Superior temporal gyrus (tissue), 1 donor: Measurements from ENCODE around the gene NUDT6.
"Not testable (repeated sequence)": the region's sequence is repeated elsewhere in the genome, so short reads cannot be mapped to it uniquely, and the experiment has no call there.

Experiments
- DNase-seq: peaks from one replicate; pipeline ENCODE4 v3.0.0-alpha.2; 2016; ENCODE audit errors: extremely low spot score

NUDT6 gene, protein sequence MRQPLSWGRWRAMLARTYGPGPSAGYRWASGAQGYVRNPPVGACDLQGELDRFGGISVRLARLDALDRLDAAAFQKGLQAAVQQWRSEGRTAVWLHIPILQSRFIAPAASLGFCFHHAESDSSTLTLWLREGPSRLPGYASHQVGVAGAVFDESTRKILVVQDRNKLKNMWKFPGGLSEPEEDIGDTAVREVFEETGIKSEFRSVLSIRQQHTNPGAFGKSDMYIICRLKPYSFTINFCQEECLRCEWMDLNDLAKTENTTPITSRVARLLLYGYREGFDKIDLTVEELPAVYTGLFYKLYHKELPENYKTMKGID

DNA sequence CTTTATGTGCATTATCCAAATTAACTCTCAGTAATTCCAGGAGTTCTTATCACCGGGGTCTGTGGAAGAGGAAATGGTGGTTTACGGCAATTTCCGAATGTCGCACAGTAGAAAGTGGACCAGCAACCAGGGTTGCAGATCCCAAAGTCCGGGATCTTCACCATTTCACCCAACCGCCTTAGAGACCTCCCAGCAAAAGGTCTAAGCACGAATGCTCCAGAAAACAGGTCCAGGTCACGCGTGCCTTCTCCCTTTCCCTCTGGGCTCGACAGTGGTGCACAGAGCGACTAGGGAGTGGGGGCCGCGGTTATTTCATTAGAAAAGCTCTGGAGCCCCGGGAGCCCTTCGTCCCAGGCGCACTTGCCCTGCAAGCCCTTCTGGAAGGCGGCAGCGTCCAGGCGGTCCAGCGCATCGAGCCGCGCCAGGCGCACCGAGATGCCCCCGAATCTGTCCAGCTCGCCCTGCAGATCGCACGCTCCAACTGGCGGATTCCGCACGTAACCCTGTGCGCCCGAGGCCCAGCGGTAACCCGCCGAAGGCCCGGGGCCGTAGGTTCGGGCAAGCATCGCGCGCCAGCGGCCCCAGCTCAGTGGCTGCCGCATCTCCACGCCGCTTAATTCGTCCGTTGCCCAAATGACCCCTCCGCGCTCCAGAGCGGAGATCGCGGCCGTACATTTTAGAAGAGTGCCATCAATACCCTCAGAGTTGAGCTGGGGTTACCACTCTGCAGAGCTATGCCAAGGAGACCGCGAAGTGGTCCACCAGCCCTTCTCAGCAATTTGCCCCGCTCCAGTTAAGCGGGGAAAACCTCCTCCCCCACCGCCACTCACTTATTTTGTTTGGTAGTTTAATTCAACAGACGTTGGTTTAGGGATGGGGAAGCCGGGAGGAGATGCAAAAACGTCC is at the start of gene NUDT6:
NUDT6 (minus strand) TSS at position 627 of the 906 bp plus-strand sequence; CDS start at position 602, 25 bp downstream.
- peak; percentile 84 for DNase-seq

DNA sequence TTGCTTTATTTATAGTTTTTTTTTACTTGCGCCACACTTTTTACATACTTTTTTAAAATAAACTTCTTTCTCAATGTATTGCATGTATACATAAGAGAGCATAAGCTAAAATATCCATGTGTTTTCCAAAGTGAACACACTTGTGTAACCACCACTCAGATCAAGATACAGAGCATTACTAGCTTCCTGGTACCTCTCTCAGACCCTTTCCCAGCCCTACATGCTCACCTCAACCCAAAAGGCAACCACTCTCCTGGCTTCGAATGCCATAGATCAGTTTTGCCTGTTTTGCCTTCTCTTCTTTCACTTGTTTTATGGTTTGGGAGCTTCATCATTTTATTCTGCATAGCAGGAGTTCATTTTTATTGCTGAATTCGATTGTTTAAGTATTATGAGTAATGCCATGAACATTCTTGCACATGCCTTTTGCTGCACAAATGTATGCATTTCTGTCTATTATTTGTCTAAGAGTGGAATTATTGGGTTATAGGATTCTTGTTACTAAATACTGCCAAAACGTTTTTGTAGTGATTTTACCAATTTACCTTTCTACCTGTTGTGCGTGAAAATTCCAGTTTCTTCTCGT is 45.9 kb upstream of the NUDT6 start:
- no peak for DNase-seq

DNA sequence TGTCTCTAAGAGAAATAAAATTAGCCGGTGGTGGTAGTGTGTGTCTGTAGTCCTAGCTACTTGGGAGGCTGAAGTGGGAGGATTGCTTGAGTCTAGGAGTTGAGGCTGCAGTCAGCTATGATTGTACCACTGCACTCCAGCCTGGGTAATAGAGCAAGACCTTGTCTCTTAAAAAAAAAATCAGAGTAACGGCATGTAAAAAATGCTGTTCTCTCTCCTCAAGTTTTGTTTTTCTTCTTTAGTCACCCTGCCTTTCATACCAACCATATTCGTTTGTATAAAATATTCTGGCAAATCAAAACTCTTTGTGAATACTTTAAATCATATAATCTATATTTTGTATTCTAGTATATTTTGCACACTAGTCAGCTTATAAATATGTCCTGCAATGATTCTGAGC is 44.8 kb upstream of the NUDT6 start:
- DNase-seq, result no peak

DNA sequence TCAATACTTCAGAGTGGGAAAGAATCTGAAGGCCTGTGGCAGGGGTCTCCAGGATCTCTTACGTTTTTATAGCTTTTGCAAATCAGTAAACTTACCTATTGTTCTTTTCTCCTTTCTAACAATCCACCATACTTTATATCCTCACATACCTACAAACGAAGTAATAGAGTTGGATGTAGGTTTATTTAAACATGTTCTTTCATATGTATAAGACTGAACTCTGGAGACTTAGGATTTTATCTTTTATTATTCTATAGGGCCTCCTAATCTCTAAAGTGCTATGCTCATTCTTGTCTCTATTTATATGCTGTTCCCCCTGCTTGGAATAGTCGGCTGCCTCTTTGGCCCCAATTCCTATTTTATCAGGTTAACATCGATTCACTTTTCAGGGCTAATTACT is 43.8 kb upstream of the NUDT6 start:
- no peak for DNase-seq

DNA sequence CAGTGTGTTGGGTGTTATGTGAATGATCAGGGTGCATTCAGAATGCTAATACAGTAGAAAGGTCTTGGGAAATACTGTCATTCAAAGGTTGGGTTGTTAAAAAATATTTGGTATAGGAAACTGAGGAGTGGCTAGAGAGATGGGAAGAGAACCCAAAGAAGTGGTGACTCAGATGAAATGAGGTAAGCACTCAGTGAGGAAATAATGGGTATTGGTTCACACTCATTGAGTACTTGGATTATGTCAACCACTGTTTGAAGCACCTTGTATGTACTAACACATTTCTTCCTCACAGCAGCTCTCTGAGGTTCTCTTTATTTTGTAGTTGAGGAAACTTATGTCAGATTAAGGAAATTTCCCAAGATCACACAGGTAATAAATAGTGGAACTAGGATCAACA is 40.8 kb upstream of the NUDT6 start:
- no peak for DNase-seq

DNA sequence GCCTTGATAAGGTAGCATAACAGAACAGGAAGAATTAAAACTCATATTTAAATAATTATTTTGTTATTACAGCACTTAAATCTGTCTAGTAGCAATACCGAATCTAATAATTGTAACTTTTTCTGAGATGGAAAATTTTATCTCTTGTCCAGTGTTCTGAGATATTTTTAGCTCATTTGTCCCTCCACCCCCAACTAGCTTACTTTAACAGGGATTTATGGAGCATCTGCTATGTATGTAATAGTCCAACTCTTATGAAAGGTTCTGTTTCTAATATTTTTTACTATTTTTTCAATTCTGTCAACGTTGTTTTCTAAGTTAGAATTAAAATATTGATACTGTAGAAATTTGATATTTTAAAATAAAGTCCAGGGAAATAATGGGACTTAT is 38.2 kb upstream of the NUDT6 start:
- DNase-seq, result no peak

DNA sequence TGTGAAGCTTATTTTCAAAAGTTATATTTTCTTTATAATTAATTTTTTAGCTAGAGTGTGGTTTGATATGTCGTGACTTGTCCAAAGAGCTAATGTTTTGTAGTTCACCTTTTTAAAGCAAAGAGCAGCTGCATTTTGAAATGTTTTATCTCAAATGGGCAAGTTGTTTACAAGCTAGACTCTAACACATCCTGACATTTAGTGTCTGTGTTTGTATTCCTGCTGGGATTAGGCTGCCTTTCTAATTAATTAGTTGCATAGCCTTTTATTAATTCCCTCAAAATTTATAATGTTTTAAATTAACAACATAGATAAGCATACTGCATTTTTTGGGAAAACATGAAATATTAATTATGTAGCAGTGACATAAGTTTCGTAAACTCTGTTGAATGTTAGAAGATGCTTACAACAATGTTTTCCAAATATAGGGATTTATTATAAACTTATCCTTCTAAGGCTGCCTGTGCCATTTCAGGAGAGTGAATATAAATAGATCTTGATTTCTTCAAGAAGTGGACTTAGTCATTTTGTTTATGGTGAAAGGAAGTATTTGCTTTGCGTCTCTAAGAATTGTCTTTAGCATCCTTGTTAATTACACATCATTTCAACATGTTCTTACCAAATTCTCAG is 37.7 kb upstream of the NUDT6 start:
- no peak for DNase-seq

DNA sequence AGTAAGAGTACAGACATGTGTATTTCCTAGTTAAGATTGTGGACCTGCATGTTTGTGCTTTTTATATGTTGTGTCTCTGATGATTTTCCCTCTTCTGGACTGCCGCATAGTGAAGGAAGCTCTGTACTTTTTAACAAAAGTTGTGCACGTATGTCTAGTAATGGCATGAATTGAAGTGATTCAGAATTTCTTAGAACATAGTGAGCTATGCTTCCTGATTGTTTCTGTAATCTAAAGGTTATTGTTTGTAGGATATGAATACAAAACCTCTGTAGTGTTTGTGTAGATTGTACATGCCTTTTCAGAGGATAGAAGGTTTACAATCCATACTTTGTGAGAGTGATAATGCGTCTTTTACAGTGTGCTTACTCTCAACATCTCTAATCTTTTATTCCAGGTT is 37.0 kb upstream of the NUDT6 start:
- no peak for DNase-seq

DNA sequence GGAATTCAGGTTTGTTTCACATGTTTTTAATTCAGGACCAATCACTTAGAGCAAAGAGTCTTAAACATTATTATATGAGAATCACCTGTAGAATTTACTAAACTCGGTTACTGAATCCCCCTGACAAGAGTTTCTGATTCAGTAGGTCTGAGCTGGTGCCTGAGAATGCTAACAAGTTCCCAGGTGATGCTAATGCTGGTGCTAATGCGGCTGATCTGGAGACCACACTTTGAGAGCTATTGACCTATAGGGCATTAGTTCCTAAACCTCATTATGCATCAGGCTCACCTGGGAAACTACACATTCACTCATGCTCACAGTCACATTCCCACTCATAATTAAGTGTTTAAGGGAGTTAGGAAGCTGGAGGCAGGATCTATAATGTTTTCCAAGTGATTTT is 36.1 kb upstream of the NUDT6 start:
- DNase-seq, result no peak

DNA sequence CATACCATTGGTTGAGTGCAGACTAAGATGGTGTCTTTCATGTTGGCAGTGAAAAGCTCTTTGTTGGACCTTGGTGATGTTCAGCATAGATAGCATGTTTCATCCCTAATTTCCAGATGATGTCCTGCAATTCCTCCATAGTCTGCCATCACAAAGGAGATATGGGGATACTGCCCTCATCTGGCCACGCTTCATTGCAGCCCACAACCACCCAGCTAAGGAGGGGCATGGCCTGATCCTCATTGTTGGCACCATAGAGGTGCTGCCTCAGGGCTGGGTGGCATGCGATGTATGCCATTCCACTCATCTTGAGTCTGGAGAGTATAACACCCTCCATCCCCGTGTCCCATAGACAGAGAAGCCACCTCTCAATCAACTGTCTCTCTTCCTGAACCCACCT is 31.5 kb upstream of the NUDT6 start:
- no peak for DNase-seq

DNA sequence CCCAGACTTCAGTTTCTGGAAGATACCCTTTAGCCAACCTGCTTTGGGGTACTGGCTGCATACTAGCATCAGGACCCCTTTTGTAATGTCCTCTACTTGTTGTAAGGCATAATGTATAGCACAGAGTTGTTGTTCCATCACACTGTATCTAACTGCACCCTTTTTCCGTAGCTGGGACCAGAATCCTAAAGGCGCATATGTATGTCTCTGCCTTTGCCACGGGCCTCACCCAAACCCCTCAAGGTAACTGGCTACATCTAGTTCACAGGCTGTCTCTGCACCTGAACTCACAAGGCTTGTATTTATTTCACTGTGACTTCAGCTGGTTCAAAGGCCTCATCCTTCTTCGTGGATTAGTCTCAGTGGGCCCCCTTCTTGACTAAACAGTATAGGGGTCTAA is 29.6 kb upstream of the NUDT6 start:
- DNase-seq, result no peak

DNA sequence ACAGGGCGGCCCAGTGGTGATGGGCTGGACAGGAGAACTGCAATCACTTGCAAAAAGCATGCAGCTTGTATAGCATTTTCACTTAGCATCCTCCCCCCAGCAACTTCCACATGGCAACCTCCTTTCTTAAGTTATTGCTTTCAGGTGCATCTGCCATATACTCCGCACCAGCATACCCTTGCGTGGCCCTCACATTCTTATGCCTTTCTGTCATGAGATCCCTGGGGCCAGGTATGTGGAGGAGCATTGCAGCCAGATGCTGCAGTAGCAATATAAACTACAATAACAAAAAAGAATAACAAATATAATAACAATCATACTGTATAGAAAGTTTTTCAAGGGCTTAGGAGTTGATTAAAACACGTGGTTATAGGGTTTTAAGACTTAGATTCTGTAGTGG is 26.3 kb upstream of the NUDT6 start:
- no peak for DNase-seq

DNA sequence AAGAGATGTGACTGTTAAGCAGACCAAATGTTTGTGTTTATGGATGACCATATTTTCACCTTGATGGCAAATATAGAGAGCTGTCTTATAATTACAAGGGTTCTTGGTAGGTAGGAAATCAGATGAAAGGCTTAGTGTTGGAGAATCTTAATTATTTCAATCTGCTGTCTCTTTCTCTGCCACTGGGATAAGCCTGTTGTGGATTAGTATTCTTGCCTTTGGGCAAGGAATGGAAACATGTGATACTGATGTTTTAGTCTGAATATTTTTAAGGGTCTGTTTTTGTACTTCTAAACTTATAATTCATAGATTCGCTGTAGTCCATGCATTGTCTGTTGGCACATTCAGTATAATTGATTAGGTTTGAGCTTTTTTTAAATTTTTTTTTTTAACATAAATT is 23.7 kb upstream of the NUDT6 start:
- DNase-seq, result no peak

DNA sequence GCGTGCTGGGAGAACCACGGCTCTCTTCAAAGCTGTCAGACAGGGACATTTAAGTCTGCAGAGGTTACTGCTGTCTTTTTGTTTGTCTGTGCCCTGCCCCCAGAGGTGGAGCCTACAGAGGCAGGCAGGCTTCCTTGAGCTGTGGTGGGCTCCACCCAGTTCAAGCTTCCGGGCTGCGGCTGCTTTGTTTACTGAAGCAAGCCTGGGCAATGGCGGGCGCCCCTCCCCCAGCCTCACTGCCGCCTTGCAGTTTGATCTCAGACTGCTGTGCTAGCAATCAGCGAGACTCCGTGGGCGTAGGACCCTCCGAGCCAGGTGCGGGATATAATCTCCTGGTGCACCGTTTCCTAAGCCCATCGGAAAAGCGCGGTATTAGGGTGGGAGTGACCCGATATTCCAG is 22.7 kb upstream of the NUDT6 start:
- DNase-seq, result not testable (repeated sequence)

DNA sequence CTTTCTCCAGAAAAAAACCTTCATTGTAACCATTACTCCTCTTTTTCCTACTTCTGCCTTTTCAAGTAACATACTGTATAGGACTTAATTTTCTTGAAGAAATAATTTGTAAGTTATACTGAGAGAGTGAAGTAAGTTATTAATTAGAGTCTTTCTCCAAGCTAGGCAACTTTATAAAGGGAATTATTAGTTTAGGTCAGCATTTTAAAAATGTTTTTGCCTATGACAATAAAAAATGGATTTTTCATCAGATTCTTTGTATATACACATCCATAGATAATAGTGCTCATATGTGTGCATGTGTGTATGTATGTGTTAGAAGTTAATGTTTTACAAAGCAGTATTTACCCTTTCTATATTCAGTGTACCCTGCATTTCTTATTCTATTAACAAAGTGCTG is 10.4 kb upstream of the NUDT6 start:
- no peak for DNase-seq

DNA sequence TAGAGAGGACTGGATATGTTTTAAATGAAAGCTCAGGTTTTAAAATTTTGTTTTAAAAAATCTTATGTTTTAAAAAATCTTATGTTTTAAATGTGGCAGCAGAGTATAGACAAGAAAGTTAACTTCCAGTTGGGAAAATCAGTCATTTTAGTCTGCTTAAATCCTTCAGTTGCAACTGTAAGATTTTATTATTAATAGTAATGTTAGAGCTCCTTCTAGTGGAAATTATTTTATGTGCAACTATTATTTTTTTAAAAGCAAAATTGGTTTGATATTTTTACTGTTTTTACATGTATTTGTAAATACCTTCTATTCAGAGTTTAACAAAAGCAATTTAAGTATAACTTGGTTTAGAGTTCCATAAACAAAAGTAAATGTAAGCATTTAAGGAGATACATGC is 8.5 kb upstream of the NUDT6 start:
- peak; percentile 78 for DNase-seq

DNA sequence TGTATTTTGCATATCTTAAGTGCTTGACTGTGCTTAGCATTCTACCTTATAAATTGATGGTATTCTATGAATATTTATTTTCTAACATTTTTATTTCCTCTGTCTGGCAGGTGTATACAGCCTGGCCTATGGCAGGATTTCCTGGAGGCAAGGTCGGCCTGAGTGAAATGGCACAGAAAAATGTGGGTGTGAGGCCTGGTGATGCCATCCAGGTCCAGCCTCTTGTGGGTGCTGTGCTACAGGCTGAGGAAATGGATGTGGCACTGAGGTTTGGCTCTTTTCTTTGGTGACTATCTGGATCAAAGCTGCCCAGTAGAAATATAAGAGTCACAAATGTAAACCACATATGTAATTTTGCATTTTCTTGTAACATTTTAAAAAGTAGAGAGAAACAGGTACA is 6.5 kb upstream of the NUDT6 start:
- DNase-seq, result no peak

DNA sequence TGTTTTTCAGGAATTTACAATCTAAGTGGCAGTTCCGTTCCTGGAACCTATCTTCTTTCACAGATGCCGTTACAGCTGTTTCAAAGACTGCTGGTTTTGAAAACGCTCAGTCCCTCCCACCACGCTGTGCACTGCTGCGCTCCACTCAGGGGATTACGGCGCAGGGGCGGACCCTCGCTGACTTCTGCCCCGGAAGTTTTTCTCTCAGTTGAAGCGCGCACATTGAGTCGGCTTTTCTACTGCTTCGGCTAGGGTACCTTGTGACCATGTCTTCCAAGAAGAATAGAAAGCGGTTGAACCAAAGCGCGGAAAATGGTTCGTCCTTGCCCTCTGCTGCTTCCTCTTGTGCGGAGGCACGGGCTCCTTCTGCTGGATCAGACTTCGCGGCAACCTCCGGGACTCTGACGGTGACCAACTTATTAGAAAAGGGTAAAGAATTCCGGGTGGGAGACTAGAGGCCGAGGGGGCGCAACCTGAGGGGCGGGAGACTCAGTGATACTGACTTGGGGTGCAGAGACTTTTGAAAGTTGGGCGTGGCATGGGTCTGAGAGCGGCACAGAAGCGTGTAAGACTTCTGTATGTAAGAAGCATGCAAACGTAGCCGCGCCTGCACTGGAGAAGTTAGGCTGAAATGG is 597 bp upstream of the NUDT6 start:
- DNase-seq, result peak; percentile 96

DNA sequence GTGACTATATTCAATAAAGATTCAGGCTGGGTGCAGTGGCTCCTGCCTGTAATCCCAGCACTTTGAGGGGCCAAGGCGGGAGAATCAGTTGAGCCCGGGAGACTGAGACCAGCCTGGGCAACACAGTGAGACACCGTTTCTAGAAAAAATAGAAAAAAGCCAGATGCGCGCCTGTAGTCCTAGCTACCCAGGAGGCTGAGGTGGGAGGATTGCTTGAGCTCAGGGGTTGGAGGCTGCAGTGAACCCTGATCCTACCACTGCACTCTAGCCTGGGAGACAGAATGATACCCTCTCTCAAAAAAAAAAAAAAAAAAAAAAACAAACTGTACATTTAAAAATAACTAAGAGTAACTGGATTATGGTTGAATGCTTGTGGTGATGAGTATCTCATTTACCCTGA is 1.1 kb downstream of the NUDT6 start:
- DNase-seq, result no peak

DNA sequence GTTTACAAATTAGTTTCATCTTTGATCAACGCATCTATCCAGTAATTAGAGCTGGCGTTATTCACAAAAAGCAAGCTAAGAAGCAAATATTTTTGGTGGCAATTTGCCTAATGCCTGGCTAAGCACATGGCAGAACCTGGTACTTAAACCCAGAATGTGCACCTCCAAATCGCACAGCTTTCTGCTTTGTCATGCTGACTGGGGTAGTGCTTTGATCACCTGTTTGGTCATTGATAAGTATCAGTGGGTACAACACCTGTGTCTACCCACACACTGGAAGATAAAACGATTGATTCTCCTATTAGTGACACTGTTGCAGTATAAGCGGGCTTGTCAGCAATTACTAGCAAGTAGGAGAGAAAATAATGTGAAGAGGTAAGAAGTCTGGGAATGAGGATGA is 1.9 kb downstream of the NUDT6 start:
- no peak for DNase-seq

DNA sequence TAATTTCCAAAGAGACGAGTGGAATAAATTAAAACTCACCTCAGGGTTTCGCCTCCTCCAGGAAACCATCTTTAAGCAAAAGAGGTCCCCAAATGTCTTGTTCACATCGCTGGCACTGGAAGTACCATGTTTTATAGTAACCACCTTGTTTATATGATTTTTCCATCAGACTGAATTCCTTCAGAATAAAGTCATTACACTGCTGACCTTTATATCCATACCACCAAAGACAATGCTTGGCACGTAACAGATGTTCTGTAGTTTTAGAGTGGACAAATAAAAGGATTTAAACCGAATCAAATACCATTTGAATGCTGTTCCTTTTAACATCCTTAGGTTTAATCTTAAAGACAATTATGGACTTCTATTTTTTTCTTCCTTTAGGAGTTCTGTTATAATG is 4.7 kb downstream of the NUDT6 start:
- DNase-seq, result no peak

DNA sequence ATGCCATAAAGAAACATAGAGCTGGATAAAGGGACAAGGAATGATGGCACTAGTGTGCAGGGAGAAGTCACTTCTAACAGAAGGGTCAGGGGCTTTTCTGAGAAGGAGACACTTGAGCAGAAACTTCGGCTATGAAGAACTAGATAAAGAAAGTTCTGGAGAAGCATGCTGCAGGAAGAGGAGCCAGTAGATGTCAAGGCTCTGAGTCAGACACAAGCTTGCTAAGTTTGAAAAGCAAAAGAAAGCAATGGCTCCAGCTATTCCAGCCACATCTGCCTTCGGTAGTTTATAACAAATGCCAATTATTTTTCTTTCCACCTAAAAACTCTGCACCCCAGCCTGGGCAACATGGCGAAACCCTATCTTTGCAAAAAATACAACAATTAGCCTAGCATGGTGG is 7.5 kb downstream of the NUDT6 start:
- no peak for DNase-seq
